HUDEP-2 (cell line): ENCODE measurements around the gene PTMA.
"Not testable (repeated sequence)": the region's sequence is repeated elsewhere in the genome, so short reads cannot be mapped to it uniquely, and the experiment has no call there.

Experiments used
- DNase-seq, 76 experiments: peaks; one replicate each; lab custom pipeline; 2025; ENCODE audit not compliant: unreplicated experiment in 76 of 76; lab: John Stamatoyannopoulos, UW

The PTMA gene

DNA sequence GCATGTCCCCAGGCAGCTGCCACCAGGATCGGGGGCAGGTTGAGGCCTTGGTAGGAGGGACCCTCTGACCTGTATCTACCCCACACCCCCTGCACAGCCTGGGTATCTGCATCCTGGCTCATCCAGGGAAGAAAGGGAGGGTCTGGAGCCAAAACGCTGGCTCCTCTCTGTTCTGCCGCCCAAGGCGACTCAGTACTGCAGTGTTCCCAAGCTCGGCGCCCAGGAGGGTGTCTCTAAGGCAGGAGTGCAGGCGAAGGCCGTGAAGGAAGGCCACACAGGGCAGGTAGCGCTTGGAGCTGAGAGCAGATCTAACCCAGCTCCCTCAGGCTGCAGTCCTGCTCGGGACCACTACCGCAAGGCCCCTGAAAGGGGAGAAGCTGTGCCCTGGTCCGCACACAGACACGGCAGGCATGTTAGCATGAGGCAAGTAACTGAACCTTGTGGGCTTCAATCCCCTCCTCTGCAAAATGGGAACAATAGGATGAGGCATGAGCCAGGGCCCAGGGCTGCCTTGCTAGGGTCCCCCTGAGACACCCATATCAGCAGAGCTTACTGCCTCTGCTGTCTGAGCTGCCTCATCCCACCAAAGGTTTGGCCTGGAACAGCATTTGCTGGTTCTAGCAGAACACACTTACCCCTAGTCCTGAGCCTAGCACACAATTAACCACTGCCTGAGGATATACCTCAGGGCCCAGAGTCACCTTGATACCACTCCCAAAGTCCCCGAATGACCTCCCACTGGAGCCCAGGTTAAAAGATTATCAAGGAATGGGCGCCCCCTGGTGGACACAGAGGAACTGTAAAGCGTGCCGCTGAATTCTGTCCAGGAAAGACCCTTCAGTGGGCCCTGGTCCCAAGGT is 6.5 kb downstream of the PTMA start:
- DNase-seq = peak in 68 of 76 experiments; percentile 11 to 86 (median 58)

DNA sequence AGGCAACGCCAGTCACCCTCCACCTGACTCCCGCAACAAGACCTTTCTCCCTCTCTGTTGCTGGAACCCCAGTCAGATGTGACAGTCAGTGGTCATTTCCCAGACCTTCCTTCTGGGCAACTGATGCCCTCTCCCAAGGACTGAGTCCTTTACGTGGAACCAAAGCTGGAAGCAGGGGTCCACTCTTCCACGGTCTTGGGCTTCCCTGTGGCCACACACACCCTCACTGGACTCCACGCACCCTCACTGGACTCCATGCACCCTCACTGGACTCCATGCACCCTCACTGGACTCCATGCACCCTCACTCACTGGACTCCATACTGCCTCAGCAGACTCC is 7.1 kb downstream of the PTMA start:
- no peak for DNase-seq

DNA sequence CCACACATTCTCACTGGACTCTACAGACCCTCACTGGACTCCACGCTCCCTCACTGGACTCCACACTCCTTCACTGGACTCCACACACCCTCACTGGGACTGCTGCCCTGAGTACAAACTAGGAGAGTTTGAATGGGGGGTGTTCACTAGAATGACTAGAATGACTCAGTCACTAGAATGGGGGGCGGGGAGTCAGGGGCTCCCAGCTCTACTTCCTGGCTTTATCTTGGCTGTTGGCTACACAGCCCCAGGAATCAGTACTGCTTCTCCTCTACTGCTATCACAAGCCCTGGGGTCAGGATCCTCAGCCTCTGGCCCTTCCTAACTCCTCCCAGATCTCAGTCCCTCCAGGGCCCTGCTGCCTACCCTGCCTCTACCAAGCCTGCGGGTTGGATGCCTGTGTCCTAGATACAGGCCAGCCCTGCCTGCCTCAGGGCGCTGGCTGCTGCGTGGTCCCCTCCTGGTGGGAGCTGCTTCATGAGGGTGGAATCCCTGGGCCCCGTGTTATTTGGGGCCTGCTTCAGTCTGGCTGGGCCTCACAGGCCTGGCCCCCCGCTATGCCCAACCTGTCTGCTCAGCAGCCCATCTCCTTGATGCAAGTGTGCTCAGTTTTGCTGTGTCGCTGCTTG is 7.8 kb downstream of the PTMA start:
- peak in 2 of 76 experiments; percentile 7 to 13 for DNase-seq

DNA sequence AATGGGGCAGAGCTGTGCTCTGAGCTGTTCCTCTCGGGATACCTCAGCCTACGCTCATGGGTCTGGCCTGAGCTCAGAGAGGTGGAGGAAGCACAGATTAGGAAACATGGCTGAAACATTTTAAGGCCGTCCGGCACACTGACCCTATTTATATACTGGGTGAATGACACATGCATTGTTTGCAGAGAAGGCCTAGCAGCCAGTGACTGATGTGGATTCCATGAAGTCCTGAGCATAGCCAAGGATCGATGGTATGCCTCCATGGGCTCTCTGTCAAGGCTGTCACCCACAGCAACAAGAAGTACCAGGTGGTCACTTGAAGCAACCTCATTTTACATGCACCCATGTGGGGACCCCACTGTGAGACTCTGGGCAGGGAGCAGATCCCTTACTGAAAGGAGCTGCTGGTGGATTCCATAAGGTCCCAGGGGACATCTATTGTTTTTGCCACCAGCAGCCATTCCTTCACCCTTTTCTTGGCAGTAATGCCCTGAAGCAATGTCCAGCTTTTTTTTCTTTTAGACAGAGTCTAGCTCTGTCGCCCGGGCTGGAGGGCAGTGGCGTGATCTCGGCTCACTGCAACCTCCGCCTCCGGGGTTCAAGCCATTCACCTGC is 8.4 kb downstream of the PTMA start:
- DNase-seq = no peak

DNA sequence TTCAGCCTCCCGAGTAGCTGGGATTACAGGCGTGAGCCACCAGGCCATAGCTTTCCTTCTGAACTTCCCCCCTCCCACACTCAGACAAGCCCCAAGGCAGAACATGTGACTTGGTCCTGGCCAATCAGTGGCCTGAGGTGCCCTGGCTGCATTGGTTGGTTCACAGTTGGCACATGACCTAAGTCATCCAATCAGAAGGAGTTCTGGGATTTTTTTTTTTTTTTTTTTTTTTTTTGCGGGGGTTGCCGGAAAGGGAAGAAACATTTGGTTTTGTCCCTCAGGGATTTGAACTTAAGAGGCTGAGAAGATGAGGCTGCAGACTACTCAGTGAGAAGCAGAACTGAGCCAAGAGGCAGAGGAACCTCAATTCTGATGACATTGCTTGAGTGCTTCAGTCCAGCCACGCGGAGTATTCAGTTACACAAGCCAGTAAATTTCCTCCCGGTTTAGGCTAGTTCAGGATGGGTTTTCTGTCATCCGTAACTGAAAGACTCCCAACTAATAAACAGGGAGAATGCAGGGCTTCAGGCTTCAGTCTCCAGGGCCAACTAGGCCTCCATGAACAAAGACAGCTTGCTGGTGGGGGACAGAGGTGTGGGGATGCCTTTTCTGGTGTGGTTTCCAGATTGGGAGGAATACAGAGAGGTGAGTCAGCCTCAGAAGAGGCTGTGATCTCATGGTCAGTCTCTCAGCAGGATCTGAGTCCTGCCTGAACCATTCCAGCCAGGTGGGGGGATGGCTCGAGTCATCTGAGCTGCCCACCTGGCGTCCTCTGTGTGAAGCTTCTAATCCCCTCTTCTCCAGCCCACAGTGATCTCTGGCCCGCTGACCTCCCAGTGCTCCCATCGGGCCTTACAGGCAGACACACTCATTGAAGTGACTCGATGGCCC is 9.2 kb downstream of the PTMA start:
- peak in 8 of 76 experiments; percentile 2 to 31 (median 21) for DNase-seq

DNA sequence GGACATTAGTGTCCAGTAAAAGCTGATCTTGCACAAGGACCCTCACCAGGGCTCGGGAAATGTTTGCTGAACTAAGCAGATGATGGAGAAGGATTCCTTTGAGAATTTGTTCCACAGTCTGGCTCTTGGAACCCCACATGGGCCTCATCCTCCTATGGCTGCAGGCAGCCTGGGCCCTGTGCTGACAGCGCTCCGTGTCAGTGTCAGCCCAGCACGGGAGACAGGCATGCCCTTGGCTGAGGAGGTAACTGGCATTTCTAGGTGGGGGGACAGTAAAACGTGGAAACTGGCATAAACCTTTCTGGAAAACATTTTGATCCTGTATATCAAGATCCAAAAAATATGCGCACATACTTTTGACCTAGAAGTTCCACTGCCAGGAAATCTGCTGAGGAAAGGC is 10.5 kb downstream of the PTMA start:
- no peak for DNase-seq

DNA sequence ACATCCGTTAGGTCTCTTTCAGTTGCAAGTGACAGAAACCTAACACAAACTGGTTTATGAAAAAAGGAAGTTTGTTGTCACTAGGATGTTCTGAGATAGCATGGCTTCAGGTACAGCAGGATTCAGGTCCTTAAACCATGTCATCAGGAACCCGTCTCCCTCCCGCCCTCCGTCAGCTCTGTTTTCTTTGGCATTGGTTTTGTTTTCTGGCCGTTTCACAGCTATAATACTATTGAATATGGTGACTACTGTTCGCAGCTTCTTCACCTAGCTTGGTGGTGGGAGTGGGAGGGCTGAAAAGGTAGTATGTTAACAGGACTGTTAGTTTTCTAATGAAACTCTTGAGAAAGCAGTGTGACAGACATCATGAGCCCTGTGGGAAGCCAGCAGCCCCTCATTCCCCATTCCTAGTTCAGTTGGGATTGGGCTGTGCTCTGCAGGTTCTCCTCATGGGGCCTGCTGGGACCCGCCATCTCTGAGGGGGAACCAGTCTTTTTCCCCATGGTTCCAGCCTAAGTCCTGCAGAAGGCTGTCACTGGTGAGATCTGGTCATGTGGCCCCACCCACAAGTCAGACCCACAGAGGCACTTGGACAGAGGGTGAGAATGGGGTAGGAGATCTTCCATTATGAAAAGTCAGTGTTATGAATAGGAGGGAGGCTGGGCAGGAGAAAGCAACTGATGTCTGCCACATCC is 12.1 kb downstream of the PTMA start:
- DNase-seq = no peak

DNA sequence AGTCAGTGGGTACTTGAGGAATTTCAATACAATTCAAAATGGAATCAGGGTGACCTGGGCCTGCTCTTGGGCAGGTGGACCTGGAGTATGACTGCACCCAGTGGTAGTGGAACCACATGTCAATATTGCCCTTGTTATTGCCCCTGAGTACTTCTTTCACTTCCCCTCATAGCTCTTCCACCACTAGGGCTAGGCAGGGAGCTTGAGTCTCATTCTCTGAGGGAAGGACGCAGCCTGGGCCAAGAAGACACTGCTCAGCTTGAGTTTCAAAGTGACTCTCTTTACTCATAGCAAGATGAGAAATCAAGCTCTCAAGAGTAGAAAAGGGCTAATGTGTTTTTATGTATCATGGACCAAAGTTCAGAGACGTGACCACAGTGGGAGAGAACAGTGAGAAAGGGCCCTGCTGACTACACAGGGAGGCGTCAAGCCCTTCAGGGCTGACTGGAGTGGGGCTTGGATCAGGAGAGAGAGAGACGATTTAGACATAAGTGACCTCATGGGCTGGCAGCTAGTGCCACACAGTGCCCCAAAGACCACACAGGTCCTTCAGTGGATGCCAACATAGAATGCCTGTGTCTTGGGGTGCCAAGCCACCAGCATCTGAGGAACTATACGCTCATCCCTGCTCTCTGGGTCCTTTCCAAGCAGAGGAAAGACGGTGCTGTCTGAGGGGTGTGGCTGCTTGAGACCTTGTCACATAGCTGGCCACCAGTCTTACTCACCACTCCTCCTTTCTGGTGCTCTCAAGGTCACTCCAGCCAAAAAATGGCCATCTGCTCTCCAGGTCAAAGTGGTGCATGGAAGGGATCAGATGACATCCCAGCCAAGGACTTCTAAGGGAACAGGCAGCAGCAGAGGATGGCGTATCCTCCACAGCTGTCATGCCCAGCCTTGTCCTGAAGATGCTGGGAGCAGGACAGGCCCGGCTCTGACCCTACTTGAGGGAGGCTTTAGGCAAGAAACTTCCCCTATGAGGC is 13.0 kb downstream of the PTMA start:
- DNase-seq = no peak

DNA sequence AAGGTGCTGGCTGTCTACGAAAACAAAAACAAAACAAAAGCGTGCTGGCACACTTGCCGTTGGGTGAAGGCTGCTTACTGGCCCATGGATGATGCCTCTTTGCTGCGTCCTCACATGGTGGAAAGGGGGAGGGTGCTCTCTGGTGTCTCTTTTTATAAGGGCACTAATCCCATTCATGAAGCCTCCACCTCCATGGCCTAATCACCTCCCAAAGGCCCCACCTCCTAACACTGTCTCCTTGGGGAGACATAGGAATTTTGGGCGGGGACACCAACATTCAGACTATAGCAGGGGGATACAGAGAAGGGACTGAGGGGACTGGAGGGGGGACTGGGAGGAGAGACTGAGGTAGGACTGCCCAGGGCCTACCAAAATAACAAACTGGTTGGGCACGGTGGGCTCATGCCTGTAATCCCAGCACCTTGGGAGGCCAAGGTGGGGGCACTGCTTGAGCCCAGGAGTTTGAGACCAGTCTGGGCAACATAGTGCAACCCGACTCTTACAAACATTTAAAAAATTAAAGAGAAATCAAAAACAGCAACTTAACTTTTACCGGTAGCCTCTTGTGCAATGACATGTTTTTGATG is 14.5 kb downstream of the PTMA start:
- DNase-seq = no peak

DNA sequence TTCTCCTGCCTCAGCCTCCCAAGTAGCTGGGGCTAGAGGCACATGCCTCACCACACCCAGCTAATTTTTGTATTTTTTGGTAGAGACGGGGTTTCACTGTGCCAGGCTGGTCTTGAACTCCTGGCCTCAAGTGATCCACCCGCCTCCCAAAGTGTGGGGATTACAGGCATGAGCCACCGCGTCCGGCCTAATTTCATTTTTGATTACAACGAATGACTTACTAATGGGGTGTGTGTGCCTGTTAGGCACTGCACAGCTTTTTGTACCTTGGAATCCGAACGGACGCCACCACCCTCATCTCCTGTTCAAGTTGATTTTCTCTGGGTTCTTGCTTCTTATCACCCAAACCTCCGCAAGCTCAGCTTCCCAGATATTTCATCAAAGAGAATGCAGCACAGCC is 17.2 kb downstream of the PTMA start:
- no peak for DNase-seq

DNA sequence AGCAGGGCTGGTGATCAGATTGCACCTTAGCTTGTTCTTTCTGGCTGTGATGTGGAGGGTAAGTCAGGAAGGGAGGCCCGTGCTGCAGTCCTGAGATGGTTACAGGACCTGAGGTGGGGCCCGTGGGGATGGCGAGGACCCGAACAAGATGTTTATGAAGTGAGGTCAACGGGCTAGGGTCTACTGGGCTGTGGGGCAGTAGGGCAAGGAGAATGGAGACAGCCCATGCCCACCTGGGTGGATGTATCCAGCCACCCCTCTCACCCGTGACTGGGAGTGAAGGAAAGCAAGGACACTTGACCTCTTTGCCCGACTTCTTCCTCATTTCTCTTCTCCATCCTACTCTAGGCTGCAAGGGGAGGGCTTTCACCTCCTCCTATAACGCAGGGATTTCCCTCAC is 18.0 kb downstream of the PTMA start:
- DNase-seq = no peak

DNA sequence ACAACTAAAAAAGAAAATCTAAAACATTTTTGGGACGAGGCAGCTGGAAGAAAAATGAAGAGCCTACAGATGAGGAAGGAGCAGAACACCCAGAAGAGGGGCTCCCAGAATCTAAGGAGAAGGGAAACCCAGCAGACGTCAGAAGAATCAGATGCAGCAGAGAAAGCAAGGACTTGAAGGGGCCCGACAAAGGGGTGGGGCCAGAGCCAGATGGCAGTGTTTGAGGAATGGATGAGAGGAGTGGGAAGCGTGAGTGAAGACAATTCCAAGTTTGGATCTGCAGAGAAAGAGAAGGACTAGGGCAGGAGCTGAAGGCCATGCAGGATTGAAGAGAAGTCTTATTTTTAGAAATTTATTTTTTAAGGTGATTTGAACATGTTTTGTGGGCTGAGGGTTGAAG is 19.3 kb downstream of the PTMA start:
- DNase-seq = no peak

DNA sequence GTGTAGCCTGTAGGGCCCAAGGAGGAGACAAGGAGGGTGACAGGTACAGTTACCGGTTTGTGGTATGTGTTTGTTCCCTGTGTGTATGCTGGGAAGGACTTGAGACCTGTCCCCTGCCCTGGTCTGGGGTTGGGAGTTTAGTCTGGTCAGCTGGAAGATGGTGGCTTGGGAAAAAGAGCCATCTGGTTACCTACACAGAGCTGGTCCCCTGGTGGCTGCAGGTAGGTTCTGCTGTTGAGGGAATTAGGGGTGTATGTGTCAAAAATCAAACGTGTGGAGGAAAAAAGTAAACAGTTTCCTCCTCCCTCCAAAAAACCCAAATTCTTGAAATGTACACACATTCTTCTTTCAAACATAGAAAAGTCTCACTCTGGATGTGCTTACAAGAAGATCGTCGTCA is 24.3 kb downstream of the PTMA start:
- DNase-seq = no peak

DNA sequence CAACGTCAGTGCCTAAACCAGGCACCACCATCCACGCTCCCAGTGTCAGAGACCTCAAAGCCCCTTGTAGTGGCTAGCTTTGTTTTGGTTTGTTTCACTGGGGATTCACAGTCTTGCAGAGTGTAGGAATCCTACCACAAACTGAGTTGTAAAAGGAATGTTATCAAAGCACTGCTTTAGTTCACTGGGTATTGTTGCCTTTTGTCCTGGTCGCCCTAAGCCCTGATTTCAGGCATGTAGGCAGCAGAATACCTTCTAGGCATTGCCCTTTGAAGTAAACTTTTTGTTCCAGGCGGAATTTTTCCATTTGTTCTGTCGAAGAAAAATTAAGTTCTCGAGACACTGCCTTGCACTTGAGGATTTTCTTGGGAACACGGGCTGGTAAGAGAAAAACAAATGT is 29.4 kb downstream of the PTMA start:
- no peak for DNase-seq

DNA sequence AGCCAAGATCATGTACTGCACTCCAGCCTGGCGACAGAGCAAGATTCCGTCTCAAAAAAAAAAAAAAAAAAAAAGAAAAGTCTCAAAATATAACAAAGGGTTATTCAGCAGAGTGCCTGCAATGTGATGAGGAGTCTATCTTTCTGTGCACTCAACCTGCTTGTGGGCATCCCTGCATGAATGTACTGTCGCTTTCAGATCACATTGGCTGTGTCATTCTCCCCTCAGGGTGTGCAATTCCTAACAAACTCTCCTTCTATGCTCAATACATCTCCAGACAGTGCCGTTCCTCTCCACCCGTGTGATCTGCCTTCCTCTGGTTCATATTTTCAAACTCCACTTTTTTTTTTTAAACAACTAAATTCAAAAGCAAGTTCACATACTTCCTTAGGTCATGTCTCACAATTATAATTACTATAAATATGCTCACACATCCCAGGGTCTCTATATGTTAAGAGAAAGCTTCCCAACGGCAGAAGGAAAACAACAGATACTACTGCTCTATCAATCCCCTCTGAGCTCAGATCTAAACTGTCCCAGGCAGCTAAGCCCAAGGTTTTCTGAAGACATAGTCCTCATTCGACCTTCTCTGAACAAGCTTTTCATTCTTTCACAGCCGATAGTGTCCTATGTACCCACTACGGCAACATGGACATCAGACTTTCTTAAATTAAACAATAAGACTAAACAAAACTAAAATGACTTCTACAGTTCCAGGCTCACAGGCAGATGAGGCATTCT is 35.2 kb downstream of the PTMA start:
- DNase-seq = no peak

DNA sequence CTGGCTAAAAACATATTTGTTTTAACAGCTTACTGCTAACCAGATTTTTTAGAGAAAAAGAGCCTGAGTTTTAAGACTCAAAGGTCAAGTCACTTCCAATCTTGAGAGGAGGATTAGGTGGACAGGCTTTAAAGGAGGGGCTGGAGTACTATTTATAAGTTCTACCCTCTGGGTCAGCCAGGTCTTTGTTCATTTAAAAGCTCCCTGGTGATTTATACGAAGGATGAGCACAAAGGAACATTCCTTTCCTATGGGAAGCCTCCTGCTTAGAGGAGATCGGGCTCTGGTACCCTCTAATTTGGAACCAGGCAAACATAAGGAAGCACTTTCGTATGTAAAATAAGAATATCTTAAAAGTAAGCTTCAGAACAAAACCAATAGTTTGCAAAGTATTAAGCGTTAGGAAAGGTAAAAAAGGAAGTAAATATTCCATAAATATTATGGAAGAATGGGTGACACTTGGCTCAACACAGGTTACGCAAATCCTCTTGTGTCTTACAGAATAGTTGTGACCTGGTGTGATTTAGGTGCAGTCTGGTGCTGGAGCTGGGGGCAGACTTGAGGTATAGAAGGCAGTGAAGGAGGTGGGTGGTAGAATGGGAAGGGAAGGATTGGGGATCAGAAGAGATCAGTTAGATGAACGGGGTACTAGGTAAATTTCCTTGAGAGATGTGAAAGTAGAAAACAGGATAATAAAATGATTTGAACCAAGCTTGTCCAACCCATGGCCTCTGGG is 37.1 kb downstream of the PTMA start:
- DNase-seq = no peak

DNA sequence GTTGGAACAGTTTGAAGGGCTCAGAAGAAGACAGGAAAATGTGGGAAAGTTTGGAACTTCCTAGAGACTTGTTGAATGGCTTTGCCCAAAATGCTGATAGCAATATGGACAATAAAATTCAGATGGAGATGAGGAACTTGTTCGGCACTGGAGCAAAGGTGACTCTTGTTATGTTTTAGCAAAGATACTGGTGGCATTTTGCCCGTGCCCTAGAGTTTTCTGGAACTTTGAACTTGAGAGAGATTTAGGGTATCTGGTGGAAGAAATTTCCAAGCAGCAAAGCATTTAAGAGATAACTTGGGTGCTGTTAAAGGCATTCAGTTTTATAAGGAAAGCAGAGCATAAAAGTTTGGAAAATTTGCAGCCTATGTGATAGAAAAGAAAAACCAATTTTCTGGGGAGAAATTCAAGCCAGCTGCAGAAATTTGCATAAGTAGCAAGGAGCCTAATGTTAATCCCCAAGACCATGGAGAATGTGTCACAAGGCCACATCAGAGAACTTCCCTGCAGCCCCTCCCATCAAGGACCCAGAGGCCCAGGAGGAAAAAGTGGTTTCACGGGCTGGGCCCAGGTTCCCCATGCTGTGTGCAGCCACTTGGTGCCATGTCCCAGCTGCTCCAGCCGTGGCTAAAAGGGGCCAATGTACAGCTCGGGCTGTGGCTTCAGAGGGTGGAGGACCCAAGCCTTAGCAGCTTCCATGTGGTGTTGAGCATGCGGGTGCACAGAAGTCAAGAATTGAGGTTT is 40.0 kb downstream of the PTMA start:
- not testable (repeated sequence) for DNase-seq
